SU-DHL-6 (cell line): ENCODE results near the gene OLFM2.

ENCODE experiments used
- CTCF ChIP-seq: fragments of 200-600 bp; sonication (generic); IDR thresholded peaks from one replicate; pipeline ENCODE4 v1.5.1; 2017; ENCODE audit warnings: antibody characterized with exemption, mild to moderate bottlenecking, low read length, moderate library complexity; ENCODE audit not compliant: insufficient read depth, poor library complexity, severe bottlenecking
- EZH2phosphoT487 ChIP-seq: fragments of 200-600 bp; sonication (generic), shearing (Covaris generic); conservative IDR thresholded peaks from 2 replicates; pipeline ENCODE4 v1.6.1; 2018; ENCODE audit warnings: mild to moderate bottlenecking, antibody characterized with exemption, low read length, moderate library complexity, mixed read lengths

GRCh38 chr19:9861503-9861902 lies 74.8 kb downstream of the OLFM2 start:
- no peak for TF ChIP-seq CTCF
- no peak for TF ChIP-seq EZH2phosphoT487
